GM19351 (cell line): Measurements from ENCODE around the gene CALCOCO2.
"Not testable (repeated sequence)": the region's sequence is repeated elsewhere in the genome, so short reads cannot be mapped to it uniquely, and the experiment has no call there.

Experiments used
- ATAC-seq: cut with Tn5 transposase; IDR thresholded peaks from one replicate; pipeline ENCODE4 v1.9.1; 2021; ENCODE audit warnings: mild to moderate bottlenecking, moderate library complexity; ENCODE audit not compliant: unreplicated experiment

The CALCOCO2 gene, protein sequence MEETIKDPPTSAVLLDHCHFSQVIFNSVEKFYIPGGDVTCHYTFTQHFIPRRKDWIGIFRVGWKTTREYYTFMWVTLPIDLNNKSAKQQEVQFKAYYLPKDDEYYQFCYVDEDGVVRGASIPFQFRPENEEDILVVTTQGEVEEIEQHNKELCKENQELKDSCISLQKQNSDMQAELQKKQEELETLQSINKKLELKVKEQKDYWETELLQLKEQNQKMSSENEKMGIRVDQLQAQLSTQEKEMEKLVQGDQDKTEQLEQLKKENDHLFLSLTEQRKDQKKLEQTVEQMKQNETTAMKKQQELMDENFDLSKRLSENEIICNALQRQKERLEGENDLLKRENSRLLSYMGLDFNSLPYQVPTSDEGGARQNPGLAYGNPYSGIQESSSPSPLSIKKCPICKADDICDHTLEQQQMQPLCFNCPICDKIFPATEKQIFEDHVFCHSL

GRCh38 chr17:48830840-48831548 is at the start of gene CALCOCO2:
Gene CALCOCO2 (plus strand): TSS chr17:48831035. CDS start chr17:48841708, 10,673 bp downstream.
- ATAC-seq = peak; percentile 87

DNA sequence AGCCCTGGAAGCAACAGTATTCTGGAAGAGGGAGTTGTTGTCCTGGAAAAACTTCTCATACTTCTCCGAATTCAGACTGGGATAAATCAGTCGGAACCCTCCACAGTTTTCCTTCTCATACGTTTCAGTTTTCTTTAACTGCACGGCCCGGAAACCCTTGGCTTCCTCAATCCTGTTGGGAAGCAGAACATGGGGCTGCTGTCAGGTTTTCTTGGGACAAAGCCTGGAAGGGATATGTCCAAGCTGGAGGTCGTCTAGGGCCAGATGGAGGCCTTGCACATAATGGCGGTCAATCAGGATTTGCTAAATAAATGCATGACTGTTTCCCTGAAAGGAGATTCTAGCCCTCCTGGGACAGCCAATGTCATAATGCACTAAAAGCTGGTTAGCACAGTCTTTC is 43.0 kb upstream of the CALCOCO2 start:
- no peak for ATAC-seq

DNA sequence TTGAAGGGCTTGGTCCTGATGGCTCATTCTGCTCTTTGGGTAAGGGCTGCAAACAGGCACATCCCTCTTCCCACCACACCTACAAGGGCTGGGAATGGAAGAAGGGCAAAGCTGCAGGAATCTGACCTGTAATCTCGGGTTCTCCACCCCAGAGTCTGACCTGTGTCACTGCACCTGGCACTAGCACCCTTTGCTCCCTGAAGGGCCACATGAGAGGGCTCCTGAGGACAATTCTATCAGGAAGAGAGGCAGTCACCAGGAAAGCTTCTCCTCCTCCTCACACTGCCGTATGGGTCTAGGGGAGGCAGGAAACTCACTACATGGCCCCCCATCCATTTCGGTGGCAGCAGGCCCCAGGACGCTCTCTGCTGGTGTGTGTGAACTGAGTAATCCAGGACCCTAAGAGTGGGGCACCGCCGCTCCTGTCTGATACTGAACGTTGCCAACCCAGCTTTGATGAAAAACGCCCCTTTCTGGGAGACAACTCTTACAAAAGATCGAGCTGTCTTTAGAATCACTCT is 40.2 kb upstream of the CALCOCO2 start:
- no peak for ATAC-seq

GRCh38 chr17:48791128-48792032 is 39.5 kb upstream of the CALCOCO2 start:
- peak; percentile 51 for ATAC-seq

DNA sequence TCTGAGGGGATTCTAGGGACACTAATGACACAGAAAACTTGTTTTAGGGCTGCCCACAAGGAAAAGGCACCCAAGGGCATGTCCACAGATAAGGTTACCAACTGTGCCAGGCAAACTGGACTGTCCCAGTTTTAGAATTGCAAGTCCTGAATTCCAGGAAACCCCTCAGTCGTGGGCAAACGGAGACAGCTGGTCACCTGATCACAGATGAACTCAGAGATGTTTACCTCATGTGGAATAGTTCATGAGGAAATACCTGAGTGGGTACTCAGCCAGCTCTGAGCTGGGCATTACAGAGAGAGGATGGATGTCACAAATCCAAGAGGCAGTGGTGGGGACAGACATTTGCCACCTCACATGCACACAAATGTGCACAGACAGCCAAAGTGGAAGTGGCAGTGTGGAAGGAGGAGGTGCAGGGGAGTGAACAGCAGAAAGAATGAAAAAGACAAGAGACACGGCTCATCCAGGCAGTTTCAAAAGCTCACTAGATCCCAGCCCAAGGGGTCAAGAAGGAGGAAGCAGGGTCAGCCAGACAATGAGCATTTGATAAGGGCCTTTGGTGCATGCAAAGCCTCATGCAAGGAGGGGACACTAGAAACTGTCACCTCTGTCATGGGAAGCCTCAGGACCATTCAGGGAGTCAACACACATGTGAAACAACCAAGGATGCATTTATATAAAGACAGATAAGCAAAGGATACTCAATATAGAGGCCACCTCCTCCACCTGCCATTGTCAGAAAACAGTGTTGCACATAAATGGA is 38.6 kb upstream of the CALCOCO2 start:
- ATAC-seq = no peak

DNA sequence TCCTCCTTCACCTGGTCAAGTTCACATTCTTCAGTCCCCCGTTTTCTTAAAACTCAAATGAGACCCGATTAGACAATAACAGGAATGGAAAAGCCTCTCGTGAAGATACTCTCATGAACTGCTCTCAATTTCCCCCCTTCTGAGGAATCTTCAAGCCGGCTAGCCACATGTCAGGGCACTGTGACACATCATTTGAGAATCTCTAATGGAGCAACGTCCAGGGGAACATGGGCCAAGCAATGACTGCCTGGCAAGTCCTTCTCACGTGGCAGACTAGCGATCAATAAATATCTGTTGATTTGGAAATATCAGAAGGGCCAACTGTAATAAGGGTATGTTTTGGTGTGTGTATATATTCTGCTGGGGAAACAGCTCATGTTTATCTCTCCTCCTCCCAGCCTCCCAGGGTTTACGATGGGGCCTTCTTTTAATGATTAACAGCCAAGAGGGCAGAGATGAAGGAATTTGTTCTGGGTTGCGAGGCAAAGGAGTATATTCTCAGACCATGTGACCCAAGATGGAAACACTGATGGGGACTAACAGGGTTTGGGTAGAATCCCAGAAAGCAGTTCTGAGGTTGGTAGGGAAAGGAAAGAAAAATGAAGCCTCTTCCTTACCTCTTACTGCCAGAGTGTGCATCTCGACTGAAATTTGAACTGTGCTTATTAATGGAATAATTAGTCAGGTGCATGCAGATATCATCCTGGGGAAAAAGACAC is 35.2 kb upstream of the CALCOCO2 start:
- ATAC-seq = no peak

DNA sequence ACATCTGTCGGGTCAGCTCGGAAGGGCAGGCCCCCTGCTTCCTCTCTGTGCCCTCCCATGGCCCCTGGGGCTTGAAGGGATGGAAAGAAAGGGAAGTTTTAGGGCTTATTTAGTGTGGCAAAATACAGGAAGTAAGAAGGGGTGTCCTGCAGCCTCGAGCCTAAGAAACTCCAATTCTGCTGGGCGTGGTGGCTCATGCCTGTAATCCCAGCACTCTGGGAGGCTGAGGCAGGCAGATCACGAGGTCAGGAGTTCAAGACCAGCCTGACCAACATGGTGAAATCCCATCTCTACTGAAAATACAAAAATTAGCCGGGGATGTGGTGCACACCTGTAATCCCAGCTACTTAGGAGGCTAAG is 34.7 kb upstream of the CALCOCO2 start:
- ATAC-seq = not testable (repeated sequence)

DNA sequence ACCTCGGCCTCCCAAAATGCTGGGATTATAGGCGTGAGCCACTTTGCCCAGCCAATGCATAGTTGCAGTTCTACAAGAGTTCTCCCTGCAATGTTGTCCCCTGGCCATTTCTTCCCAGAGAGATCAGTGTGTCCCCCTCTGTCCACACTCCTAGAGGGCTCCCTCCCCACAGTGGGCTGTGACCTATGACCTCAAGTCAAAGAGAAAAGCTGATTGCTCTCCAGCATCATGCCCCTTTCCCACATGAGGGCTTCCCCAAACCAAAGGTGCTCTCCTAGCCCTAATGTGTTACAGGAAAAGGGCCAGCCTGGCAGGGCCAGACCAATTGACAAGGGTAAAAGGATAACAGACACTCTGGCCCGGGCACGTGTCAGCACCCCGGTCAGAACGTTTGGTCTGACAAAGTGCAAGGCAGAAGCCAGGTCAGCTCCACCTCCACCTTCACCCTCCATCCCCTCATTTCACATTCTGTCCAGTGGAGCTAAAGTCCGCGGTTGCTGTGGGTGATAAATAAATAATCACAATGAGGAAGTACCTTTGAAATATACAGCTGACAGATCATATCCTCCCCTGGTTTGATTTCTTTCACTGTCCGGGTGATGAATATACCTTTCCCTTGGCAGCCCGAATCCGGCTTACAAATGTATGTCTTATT is 31.6 kb upstream of the CALCOCO2 start:
- no peak for ATAC-seq

- no peak for ATAC-seq
Measured at GRCh38 chr17:48800626-48801217, 30.1 kb upstream of the CALCOCO2 start.

DNA sequence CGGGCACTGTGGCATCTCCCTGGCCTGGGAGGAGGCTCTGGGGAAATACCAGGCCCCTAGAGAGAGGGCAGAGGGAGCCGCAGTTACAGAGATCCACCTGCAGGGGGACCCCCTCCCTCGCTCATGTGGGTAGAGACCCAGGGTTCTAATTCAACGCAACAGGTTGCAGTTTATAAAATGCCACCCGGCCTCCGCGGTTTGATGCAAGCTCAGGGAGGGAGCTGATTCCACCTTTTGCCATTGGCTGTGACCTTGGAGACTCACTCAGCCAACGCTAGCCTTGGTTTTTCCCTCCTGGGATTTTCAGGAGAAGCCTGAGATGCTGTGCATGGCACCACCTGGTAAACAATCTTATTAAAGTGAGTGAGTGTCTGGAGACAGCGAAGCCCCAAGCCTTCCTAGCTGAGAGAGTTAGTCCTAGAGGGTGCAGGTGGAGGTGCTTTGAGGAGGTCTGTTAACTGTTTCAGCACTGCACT is 25.9 kb upstream of the CALCOCO2 start:
- no peak for ATAC-seq

GRCh38 chr17:48809182-48809581 is 21.7 kb upstream of the CALCOCO2 start:
- ATAC-seq = no peak

GRCh38 chr17:48812001-48812400 is 18.8 kb upstream of the CALCOCO2 start:
- ATAC-seq = no peak

DNA sequence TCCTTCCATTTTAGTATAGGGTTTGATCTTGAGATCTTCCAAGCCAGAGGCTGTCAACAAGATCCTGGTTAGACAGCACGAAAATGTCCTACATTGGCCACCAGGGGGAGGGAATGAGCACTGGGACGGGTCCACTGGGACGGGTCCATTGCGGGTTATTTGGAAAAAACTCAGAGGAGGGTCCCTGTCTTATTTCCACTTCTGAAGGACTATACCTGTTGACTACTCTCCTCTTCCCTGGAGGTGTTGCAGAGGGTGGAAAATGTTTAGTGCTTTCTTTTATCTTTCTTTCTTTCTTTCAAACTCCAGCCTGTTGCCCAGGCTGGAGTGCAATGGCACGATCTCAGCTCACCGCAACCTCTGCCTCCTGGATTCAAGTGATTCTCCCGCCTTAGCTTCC is 16.3 kb upstream of the CALCOCO2 start:
- ATAC-seq = no peak

DNA sequence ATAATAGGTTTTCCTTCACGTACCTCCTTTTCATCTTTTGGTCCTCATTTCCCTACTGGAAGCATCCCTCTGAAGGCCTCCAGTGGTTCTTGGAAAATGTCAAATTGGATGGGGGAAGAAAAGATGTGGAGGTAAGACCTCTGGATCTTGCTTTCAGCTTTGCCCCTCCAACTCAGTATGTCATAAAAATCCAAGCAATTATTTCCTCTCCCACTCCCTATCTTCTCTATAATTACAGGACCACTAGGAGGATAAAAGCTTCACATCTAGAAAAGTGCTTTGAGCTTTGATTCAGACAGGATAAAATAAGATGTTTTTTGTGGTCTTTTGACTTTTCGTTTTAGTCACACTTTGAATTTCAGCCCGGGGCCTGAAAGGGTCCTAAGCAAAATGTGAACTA is 15.5 kb upstream of the CALCOCO2 start:
- ATAC-seq = no peak

DNA sequence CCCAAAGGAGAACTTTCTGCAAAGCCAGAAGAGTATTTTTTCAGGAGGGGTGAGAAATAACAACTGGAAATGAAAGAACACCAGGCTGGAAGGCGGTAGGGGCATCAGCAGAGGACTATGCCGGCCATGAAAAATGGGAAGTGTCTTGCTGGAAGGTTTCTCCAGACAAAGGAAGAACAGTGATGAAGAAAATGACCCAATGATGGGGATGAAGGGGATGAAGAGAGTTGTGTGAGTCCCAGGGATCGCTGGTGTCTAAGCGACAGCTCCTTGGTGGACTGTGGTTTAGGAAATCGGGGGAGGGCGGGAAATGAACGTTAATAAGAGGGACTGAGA is 14.4 kb upstream of the CALCOCO2 start:
- ATAC-seq = no peak

DNA sequence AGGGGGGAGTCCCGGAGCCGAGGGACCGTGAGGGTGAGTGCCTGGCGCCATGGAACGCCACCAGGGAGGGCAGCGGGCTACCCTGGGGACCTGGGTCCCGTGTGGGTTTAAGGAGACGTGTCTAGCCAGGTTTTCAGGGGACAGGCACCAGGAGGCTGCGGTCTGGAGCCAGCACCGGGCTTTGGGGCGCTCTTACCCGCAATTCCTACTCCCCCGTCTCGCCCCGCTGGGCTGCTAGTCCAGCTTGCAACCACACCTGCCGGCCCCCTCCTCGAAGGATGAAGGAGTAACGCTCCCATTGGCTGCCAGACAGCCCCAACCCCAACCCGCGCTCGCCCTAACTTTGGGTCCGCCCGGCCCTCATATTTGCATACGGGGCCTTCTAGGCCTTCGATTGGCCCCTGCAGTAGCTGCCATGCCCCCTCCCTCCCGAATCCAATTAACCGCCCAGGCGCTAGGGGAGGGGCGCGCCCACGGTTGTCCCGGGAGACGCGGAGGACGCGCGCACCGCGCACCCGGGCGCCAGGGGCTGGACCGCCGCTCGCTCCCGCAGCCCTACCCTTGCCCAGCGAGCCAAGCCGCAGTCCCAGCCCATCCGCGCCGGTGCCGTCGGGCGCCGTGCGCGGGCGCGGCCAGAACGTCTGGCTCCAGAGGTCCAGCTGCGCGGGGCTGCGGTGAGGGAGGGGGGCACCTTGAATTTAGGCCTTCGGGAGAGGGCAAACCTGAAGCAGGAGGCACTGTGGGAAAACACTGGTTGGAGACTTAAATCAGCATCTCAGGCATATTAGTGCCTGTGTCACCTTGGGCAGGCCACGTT is 13.9 kb upstream of the CALCOCO2 start, which contains the start of gene TTLL6:
TSS of gene TTLL6 (minus strand) at position 456 of the 817 bp plus-strand sequence. CDS start at position 299, 157 bp downstream.
- no peak for ATAC-seq

GRCh38 chr17:48818361-48818841 is 12.4 kb upstream of the CALCOCO2 start:
- ATAC-seq = no peak

DNA sequence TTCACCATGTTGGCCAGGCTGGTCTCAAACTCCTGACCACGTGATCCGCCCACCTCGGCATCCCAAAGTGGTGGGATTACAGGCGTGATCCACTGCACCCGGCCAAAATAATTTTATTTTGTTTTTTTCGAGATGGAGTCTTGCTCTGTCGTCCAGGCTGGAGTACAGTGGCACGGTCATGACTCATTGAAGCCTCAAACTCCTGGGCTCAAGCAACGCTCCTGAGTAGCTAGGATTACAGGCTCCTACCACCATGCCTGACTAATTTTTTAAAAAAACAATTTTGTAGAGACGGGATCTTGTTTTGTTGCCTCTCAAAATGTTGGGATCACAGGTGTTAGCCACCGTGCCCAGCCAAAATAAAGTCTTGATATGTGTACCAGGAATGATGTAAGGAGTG is 11.4 kb upstream of the CALCOCO2 start:
- ATAC-seq = no peak
